ENCODE data around the gene COG5. TPM values are rescaled to one million over a fixed set of nuclear protein-coding genes. Genes with fewer than 3 reads are reported as not detected.

COG5 gene
- total and polyA plus RNA-seq, 2 of the 8 experiments (the other 6 are each of a cell fraction or from before 2014, with no cell fraction given), result 10.5 to 28.1 TPM

DNA sequence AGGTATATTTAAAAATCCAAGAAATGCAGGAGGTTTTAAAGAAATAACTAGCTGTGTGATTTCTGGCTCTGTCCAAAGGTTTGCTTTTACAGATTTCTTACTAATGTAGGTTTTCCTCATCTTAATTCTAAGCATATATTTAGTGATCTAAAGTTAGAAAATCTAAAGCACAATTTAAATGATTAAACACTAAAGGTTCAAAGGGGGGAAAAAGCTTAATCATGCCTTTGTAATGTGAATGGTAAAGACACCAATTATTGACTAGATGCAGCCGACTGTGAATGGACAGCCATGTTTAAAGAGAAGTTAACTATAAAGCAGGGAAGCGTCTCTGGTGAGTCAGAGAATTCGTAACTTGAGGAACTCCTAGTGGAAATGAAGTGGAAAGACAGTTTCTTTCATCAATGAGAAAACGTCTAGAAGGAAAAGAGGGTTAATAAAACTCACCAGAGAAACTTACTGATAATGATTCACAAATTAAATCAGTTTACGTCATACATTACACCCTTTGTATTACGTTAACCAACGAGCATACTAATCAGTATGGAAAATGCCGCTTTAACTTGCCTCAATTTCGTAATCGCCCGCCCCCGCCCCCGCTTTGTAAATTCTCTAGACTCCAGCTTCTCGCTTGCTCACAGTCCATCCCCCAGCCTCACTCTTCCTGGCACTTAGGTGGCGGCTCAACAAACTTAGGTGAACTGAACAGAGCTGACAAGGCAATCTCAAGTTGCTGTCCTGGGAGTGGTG lies 396.1 kb downstream of the COG5 start (continued):
- TF ChIP-seq TBP (IDR thresholded peaks at IDR 0.05; ENCODE audit: low read depth, low read length), result peak; percentile 66
- TF ChIP-seq HDAC2 (IDR thresholded peaks at IDR 0.05; ENCODE audit: borderline replicate concordance in 1 of 2, low read depth in 2 of 2, low read length in 2 of 2), result no peak; a peak in 1 of 4 replicates
- TF ChIP-seq POLR2A (IDR thresholded peaks at IDR 0.05; ENCODE audit: control extremely low read depth in 1 of 2, low read depth in 2 of 2, low read length in 2 of 2), result peak in 1 of 2 experiments; percentile 96; a peak in 2 of 3 replicates
- TF ChIP-seq MAFK (IDR thresholded peaks at IDR 0.05; ENCODE audit: low read depth, low read length), result 0 out of 2 replicates have a peak, but pooled peaks have one; percentile 11
- TF ChIP-seq ATF2 (IDR thresholded peaks at IDR 0.05; ENCODE audit: low read length), result 0 out of 2 replicates have a peak, but pooled peaks have one; percentile 17
- TF ChIP-seq EGR1 (IDR thresholded peaks at IDR 0.05; ENCODE audit: borderline replicate concordance, low read depth, low read length), result peak; percentile 88
- no peak for TF ChIP-seq USF2 (IDR thresholded peaks at IDR 0.05; ENCODE audit: low read length)
- 0 out of 2 replicates have a peak, but pooled peaks have one; percentile 63 for TF ChIP-seq TAF1 (IDR thresholded peaks at IDR 0.05; ENCODE audit: low read depth, low read length)
- TF ChIP-seq CHD1 (IDR thresholded peaks at IDR 0.05; ENCODE audit: low read depth, low read length), result peak; percentile 57; the same call in 1 of the 2 replicates
- TF ChIP-seq JUND (IDR thresholded peaks at IDR 0.05; ENCODE audit: low read length), result peak; percentile 36; the same call in 1 of the 2 replicates
- no peak for TF ChIP-seq KDM1A (IDR thresholded peaks at IDR 0.05; ENCODE audit: borderline replicate concordance, low read length)
- TF ChIP-seq SP1 (IDR thresholded peaks at IDR 0.05; ENCODE audit: low read depth, low read length), result peak; percentile 44; the same call in 1 of the 2 replicates
- peak; percentile 89 for TF ChIP-seq CEBPB (IDR thresholded peaks at IDR 0.05; ENCODE audit: low read depth, low read length)
